Brain microvascular endothelial cell (primary cell): ENCODE data around the gene HAX1.
"Not testable (repeated sequence)": the region's sequence is repeated elsewhere in the genome, so short reads cannot be mapped to it uniquely, and the experiment has no call there.

Experiments
- DNase-seq: peaks from one replicate; pipeline ENCODE4 v3.0.0-alpha.2; 2020
- H3K27ac ChIP-seq: fragments of 250-450 bp; sonication (Bioruptor Pico); 2 replicates; pipeline ENCODE4 v1.5.1; 2020; ENCODE audit warnings: mild to moderate bottlenecking, moderate library complexity
- H3K27me3 ChIP-seq: fragments of 250-450 bp; sonication (Bioruptor Pico); replicated peaks from 2 replicates; pipeline ENCODE4 v1.5.1; 2020; ENCODE audit warnings: mild to moderate bottlenecking
- H3K36me3 ChIP-seq: fragments of 250-450 bp; sonication (Bioruptor Pico); replicated peaks from 2 replicates; pipeline ENCODE4 v1.5.1; 2020; ENCODE audit warnings: mild to moderate bottlenecking
- H3K4me3 ChIP-seq: 2 replicates; pipeline ENCODE4 v1.5.1; 2011; ENCODE audit warnings: low read depth, mild to moderate bottlenecking, control low read depth, low read length, moderate library complexity
- in situ Hi-C: cut with HindIII; loops from 2 replicates; pipeline ENCODE4 v1.10.0; 2017; ENCODE audit warnings: low sequenced_read_pairs, low pct_ligation_motif_present
- TF ChIP-seq, protein P1 (sequence below): IDR thresholded peaks from 2 replicates; pipeline ENCODE4 v1.5.1; 2011; ENCODE audit warnings: low read depth, mild to moderate bottlenecking, moderate library complexity, low read length, control low read depth, inconsistent platforms; ENCODE audit errors: missing control alignments

Gene HAX1

DNA sequence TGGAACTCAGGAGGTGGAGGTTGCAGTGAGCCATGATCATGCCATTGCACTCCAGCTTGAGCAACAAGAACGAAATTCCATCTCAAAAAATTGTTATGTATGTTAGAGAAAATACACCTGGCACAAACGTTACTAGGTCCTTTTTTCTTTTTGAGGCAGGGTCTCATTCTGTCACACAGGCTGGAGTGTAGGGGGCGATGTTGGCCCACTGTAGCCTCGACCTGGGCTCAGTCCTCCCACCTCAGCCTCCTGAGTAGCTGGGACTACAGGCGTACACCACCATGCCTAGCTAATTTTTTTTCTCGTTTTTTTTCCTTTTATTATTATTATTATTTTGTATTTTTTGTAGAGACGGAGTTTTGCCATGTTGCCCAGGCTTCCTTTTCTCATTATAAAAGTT lies 4.4 kb downstream of the HAX1 start:
- TF ChIP-seq, protein P1, sequence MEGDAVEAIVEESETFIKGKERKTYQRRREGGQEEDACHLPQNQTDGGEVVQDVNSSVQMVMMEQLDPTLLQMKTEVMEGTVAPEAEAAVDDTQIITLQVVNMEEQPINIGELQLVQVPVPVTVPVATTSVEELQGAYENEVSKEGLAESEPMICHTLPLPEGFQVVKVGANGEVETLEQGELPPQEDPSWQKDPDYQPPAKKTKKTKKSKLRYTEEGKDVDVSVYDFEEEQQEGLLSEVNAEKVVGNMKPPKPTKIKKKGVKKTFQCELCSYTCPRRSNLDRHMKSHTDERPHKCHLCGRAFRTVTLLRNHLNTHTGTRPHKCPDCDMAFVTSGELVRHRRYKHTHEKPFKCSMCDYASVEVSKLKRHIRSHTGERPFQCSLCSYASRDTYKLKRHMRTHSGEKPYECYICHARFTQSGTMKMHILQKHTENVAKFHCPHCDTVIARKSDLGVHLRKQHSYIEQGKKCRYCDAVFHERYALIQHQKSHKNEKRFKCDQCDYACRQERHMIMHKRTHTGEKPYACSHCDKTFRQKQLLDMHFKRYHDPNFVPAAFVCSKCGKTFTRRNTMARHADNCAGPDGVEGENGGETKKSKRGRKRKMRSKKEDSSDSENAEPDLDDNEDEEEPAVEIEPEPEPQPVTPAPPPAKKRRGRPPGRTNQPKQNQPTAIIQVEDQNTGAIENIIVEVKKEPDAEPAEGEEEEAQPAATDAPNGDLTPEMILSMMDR, result peak; percentile 37
- in situ Hi-C loops, result no loop called here
- Histone ChIP-seq H3K36me3 (peaks cover 9% of the 10 kb centered on the region), H3K27me3 (no peaks in the 10 kb centered on the region), H3K27ac (no peak overlapping the region), H3K4me3 (no peak overlapping the region)
- no peak for DNase-seq

DNA sequence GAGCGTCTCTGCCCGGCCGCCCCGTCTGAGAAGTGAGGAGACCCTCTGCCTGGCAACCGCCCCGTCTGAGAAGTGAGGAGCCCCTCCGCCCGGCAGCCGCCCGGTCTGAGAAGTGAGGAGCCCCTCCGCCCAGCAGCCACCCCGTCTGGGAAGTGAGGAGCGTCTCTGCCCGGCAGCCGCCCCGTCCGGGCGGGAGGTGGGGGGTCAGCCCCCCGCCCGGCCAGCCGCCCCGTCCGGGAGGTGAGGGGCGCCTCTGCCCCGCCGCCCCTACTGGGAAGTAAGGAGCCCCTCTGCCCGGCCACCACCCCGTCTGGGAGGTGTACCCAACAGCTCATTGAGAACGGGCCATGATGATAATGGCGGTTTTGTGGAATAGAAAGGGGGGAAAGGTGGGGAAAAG lies 15.2 kb downstream of the HAX1 start:
- H3K27me3 ChIP-seq, in situ Hi-C loops, H3K27ac ChIP-seq, DNase-seq, H3K36me3 ChIP-seq, H3K4me3 ChIP-seq: not testable (repeated sequence)

DNA sequence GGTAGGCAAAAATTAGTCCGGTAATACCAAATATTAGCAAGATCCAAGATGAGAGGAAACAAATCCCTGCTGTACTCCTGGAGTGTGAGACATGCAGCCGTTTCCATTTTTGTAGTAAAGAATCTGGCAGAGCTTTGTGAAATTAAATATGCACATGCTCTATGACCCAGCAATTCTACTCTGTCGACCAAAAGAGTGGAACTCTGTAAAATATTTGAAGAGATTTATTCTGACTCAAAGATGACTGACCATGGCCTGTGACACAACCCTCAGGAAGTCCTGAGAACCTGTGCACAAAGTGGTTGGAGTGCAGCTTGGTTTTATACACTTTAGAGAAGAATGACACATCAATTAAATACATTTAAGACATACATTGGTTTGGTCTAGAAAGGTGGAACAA lies 16.2 kb downstream of the HAX1 start:
- DNase-seq, result no peak
- TF ChIP-seq, protein P1, result no peak
- in situ Hi-C loops, result no loop called here

DNA sequence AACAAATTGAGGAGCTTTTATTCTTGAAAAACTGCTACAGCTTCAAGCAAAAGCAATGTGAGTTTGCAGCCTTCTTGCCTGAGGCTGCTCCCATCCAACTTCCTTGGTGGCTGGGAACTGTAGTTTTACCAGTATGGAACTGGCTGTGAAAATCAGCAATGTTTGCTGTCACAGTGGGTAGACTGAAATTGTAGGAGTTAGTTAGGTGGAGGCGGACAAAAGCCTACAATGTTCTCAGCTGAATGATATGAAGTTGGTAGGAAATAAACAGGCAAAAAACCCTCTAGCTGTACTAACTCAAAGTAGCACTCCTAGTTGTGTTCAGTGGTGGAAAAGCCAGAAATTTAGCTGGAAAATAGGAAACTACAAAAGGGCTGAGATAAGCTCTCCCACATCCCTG lies 18.5 kb downstream of the HAX1 start:
- Histone ChIP-seq H3K27ac (no peak overlapping the region), H3K4me3 (no peak overlapping the region), H3K36me3 (no peaks in the 10 kb centered on the region), H3K27me3 (no peaks in the 10 kb centered on the region)
- in situ Hi-C loops, result no loop called here
- TF ChIP-seq, protein P1, result no peak
- no peak for DNase-seq

More for the DNA sequence above, 16.2 kb downstream of the HAX1 start:
- H3K27ac ChIP-seq, result no peak overlapping the region
- no peaks in the 10 kb centered on the region for H3K27me3 ChIP-seq
- no peaks in the 10 kb centered on the region for H3K36me3 ChIP-seq
- H3K4me3 ChIP-seq, result no peak overlapping the region

DNA sequence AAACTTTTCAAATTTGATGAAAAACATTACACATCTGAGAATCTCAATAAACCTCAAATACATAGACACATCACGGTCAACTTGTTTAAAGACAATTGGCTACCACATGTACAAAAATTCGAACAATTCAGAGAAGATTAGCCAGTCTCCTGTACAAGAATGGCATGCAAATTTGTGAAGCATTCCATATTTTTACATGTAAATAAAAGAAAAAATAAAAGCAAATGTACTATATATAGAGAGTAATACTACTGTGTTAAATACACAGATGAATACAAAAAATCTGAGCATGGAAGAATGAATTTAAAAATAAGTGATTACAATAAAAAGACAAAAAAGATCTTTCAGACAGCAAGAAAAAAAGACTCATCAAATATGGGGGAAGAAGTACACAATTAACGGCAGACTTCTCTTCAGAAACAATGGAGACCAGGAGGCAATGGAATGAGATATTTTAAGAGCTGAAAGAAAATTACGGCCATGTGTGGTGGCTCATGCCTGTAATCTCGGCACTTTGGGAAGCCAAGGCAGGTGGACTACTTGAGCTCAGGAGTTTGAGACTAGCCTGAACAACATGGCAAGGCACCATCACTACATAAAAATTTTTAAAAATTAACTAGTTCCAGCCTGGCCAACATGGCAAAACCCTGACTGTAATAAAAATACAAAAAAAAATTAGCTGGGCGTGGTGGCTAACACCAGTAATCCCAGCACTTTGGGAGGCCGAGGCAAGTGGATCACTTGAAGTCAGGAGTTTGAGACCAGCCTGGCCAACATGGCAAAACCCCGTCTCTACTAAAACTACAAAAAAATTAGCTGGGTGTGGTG lies 23.2 kb downstream of the HAX1 start:
- no peak for DNase-seq
- TF ChIP-seq, protein P1, result no peak
- Histone ChIP-seq H3K4me3 (no peak overlapping the region), H3K36me3 (no peaks in the 10 kb centered on the region), H3K27me3 (no peaks in the 10 kb centered on the region), H3K27ac (no peak overlapping the region)
- in situ Hi-C loops, result no loop called here

DNA sequence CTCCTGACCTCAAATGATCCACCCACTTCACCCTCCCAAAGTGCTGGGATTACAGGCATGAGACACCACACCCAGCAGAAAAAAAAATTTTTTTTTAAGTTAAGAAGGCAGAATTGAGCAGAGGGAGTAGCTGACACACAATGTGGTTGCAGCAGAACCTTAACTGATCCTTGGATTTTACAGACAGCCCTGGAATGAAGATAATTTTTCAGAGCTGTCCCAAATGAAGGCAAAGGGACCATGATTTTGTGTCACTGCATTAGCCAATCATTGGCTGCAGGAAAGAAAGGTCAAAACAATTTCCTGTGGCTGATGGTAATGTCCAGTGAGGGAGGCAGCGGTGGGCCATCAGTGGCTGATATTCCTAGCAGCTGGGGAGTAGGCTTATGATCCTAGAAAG lies 29.2 kb downstream of the HAX1 start:
- Histone ChIP-seq H3K4me3 (no peak overlapping the region), H3K36me3 (no peaks in the 10 kb centered on the region), H3K27me3 (no peaks in the 10 kb centered on the region), H3K27ac (no peak overlapping the region)
- in situ Hi-C loops, result no loop called here
- DNase-seq, result no peak
- TF ChIP-seq, protein P1, result no peak
